OCI-LY1 (cell line): ENCODE measurements around the gene TAL2.

ENCODE experiments used
- H2AFZ ChIP-seq: fragments of 200-600 bp; sonication (generic), shearing (Covaris generic); 2 replicates; pipeline ENCODE4 v1.6.0; 2014; ENCODE audit warnings: antibody characterized with exemption, mild to moderate bottlenecking, low read length
- H3F3A ChIP-seq: fragments of 200-600 bp; sonication (generic), shearing (Covaris generic); 2 replicates; pipeline ENCODE4 v1.6.0; 2014; ENCODE audit warnings: mild to moderate bottlenecking, antibody characterized with exemption, low read length, moderate library complexity; ENCODE audit not compliant: insufficient read depth
- H3K27ac ChIP-seq: fragments of 200-600 bp; sonication (generic); 2 replicates; pipeline ENCODE4 v1.5.1; 2014; ENCODE audit warnings: low read length, mixed run types, mild to moderate bottlenecking, low read depth; ENCODE audit not compliant: poor library complexity, severe bottlenecking
- H3K27me3 ChIP-seq: fragments of 200-600 bp; sonication (generic); 2 replicates; pipeline ENCODE4 v1.6.0; 2014; ENCODE audit warnings: antibody characterized with exemption, mild to moderate bottlenecking, low read length, moderate library complexity; ENCODE audit not compliant: insufficient read depth
- H3K36me3 ChIP-seq: fragments of 200-600 bp; sonication (generic); 2 replicates; pipeline ENCODE4 v1.6.1; 2014; ENCODE audit warnings: mild to moderate bottlenecking, antibody characterized with exemption, low read length, moderate library complexity, mixed read lengths; ENCODE audit not compliant: insufficient read depth
- H3K4me1 ChIP-seq: fragments of 200-600 bp; sonication (generic); 2 replicates; pipeline ENCODE4 v1.5.1; 2014; ENCODE audit warnings: mild to moderate bottlenecking, low read length, moderate library complexity; ENCODE audit not compliant: insufficient read depth, severe bottlenecking
- H3K4me2 ChIP-seq: fragments of 200-600 bp; sonication (generic), shearing (Covaris generic); 2 replicates; pipeline ENCODE4 v1.6.1; 2014; ENCODE audit warnings: low read length
- H3K4me3 ChIP-seq: fragments of 200-600 bp; sonication (generic); 2 replicates; pipeline ENCODE4 v1.5.1; 2014; ENCODE audit warnings: low read length, low read depth, mild to moderate bottlenecking, mixed read lengths; ENCODE audit not compliant: poor library complexity, severe bottlenecking
- H3K79me2 ChIP-seq: fragments of 200-600 bp; shearing (Covaris generic); 2 replicates; pipeline ENCODE4 v1.6.1; 2016; ENCODE audit warnings: mixed run types, low read length, mixed read lengths; ENCODE audit not compliant: insufficient read depth
- H3K9ac ChIP-seq: fragments of 200-600 bp; sonication (generic), shearing (Covaris generic); 2 replicates; pipeline ENCODE4 v1.6.1; 2014; ENCODE audit warnings: mild to moderate bottlenecking, low read length, mixed read lengths
- H3K9me2 ChIP-seq: fragments of 200-600 bp; sonication (generic), shearing (Covaris generic); 2 replicates; pipeline ENCODE4 v1.6.1; 2014; ENCODE audit warnings: low read depth, mild to moderate bottlenecking, low read length, mixed read lengths
- H3K9me3 ChIP-seq: fragments of 200-600 bp; shearing (Covaris generic); 2 replicates; pipeline ENCODE4 v1.6.1; 2014; ENCODE audit warnings: low read length, mixed read lengths
- H4K20me1 ChIP-seq: fragments of 200-600 bp; sonication (generic), shearing (Covaris generic); 2 replicates; pipeline ENCODE4 v1.6.0; 2016; ENCODE audit warnings: mild to moderate bottlenecking, low read length; ENCODE audit not compliant: insufficient read depth
- CTCF ChIP-seq: fragments of 200-600 bp; sonication (generic), shearing (Covaris generic); IDR thresholded peaks from 2 replicates; pipeline ENCODE4 v1.5.1; 2017; ENCODE audit warnings: mild to moderate bottlenecking, antibody characterized with exemption, low read length, moderate library complexity, mixed read lengths
- EZH2 ChIP-seq: fragments of 200-600 bp; sonication (generic), shearing (Covaris generic); IDR thresholded peaks from 2 replicates; pipeline ENCODE4 v1.8.0; 2017; ENCODE audit warnings: borderline replicate concordance, mixed run types, mild to moderate bottlenecking, antibody characterized with exemption, low read length, moderate library complexity, mixed read lengths

TAL2 gene

DNA sequence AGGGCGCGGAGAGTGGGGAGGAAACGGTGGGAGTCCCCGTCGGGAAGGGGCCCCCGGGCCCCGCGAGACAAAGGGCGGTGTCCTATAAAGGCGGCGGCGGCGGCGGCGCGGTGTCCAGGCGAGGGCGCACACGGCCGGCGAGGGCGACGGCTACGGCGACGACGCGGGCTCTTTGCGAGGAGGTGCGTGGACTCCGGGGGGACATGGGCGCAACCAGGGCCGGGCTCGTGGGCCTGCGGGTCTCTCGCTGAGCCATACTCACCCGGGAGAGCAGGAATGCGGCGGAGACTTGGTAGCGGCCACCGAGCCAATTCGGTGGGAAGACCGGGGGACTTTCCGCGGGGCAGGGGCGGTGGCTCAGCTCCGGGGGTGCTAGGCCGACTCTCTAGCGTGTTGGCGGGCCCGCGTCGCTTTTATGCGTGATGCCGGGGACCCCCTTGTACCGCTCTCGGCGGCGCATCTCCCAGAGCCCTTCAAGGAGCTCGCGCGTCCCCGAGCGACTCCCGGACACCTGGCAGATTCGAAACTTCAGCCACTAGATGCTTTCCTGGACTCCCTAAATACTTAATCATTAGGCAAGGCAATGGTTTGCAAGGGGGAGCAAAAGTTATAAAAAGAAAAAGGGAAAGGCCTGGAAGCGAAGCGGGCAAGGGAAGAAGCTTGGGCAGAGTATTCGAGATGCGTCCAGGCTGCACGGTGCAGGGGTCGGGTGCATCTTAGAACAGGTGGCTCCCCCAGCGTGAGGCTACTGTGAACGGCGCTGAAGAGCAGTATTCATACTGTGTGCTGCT, 5.9 kb upstream of the TAL2 start:
- Histone ChIP-seq H3K27ac (no peak overlapping the region), H3K4me2 (peak overlapping the region; percentile 53; the same call in 1 of the 2 replicates)

GRCh38 chr9:105658351-105658750, 3.9 kb upstream of the TAL2 start:
- H3F3A ChIP-seq = no peaks in the 10 kb centered on the region
- H2AFZ ChIP-seq = no peak overlapping the region
- no peaks in the 10 kb centered on the region for H3K9me2 ChIP-seq
- no peak overlapping the region for H3K4me2 ChIP-seq
- peaks cover 6% of the 10 kb centered on the region for H3K4me1 ChIP-seq
- no peaks in the 10 kb centered on the region for H4K20me1 ChIP-seq
- no peaks in the 10 kb centered on the region for H3K36me3 ChIP-seq
- H3K27ac ChIP-seq = no peak overlapping the region
- no peaks in the 10 kb centered on the region for H3K79me2 ChIP-seq
- TF ChIP-seq EZH2 = no peak
- TF ChIP-seq CTCF = no peak
- peaks cover 8% of the 10 kb centered on the region; the same call in 1 of the 2 replicates for H3K27me3 ChIP-seq
- H3K9me3 ChIP-seq = no peaks in the 10 kb centered on the region
- no peak overlapping the region for H3K9ac ChIP-seq
- H3K4me3 ChIP-seq = no peak overlapping the region

More for the DNA sequence above, 5.9 kb upstream of the TAL2 start:
- Histone ChIP-seq H3K9ac (no peak overlapping the region), H3K79me2 (no peaks in the 10 kb centered on the region), H4K20me1 (no peaks in the 10 kb centered on the region), H2AFZ (no peak overlapping the region), H3K9me3 (no peaks in the 10 kb centered on the region), H3F3A (no peaks in the 10 kb centered on the region), H3K4me3 (peak overlapping the region; percentile 52), H3K27me3 (peaks cover 7% of the 10 kb centered on the region; the same call in 1 of the 2 replicates), H3K36me3 (no peaks in the 10 kb centered on the region), H3K9me2 (no peaks in the 10 kb centered on the region), H3K4me1 (peaks cover 6% of the 10 kb centered on the region)
- TF ChIP-seq EZH2 (no peak), CTCF (no peak)

- H3K9me2 ChIP-seq = no peaks in the 10 kb centered on the region
- H3K27ac ChIP-seq = no peak overlapping the region
- H3K9ac ChIP-seq = no peak overlapping the region
- H3K27me3 ChIP-seq = peaks cover 8% of the 10 kb centered on the region; the same call in 1 of the 2 replicates
- TF ChIP-seq CTCF (no peak), EZH2 (no peak)
- no peaks in the 10 kb centered on the region for H3K9me3 ChIP-seq
- no peaks in the 10 kb centered on the region for H3K79me2 ChIP-seq
- H3F3A ChIP-seq = no peaks in the 10 kb centered on the region
- H3K4me2 ChIP-seq = no peak overlapping the region
- H2AFZ ChIP-seq = no peak overlapping the region
- H3K4me3 ChIP-seq = no peak overlapping the region
- peaks cover 6% of the 10 kb centered on the region for H3K4me1 ChIP-seq
- H3K36me3 ChIP-seq = no peaks in the 10 kb centered on the region
- H4K20me1 ChIP-seq = no peaks in the 10 kb centered on the region
Measured at GRCh38 chr9:105661011-105661410, 1.2 kb upstream of the TAL2 start.
